Fibroblast of lung (primary cell): Measurements from ENCODE around the gene FGFR3. TPM values are rescaled to one million over a fixed set of nuclear protein-coding genes. Genes with fewer than 3 reads are reported as not detected.

Source experiments
- DNase-seq, 2 donors: peaks; one replicate each; pipeline versions ENCODE4 v3.0.0 to v3.0.0-alpha.2; 2010; ENCODE audit warnings: low read depth in 2 of 2
- H2AFZ ChIP-seq: 2 replicates; pipeline ENCODE4 v1.5.1; 2012; ENCODE audit warnings: low read length, control low read depth, inconsistent platforms
- H3K27ac ChIP-seq: 2 replicates; pipeline ENCODE4 v1.5.1; 2011; ENCODE audit warnings: low read length, control low read depth; ENCODE audit not compliant: insufficient read depth
- H3K27me3 ChIP-seq: 2 replicates; pipeline ENCODE4 v1.5.1; 2011; ENCODE audit warnings: mild to moderate bottlenecking, low read length; ENCODE audit not compliant: control insufficient read depth, insufficient read depth
- H3K36me3 ChIP-seq: 2 replicates; pipeline ENCODE4 v1.5.1; 2011; ENCODE audit warnings: low read length; ENCODE audit not compliant: control insufficient read depth, insufficient read depth
- H3K4me1 ChIP-seq: 2 replicates; pipeline ENCODE4 v1.5.1; 2011; ENCODE audit warnings: low read length; ENCODE audit not compliant: control insufficient read depth, insufficient read depth; ENCODE audit errors: extremely low read depth
- H3K4me2 ChIP-seq: 2 replicates; pipeline ENCODE4 v1.5.1; 2011; ENCODE audit warnings: low read length, control low read depth; ENCODE audit not compliant: insufficient read depth; ENCODE audit errors: extremely low read depth
- H3K4me3 ChIP-seq, 4 experiments: fragments of 200-600 bp in 1 of 4; sonication (generic) in 1 of 4; replicated peaks in 1 of 4; 2 replicates each; pipeline ENCODE4 v1.5.1; 2011 to 2016; ENCODE audit warnings: low read length in 4 of 4, low read depth in 3 of 4, mild to moderate bottlenecking in 3 of 4, control low read depth in 2 of 4, inconsistent platforms in 1 of 4, mixed read lengths in 1 of 4; ENCODE audit not compliant: insufficient read depth in 1 of 4; ENCODE audit errors: control extremely low read depth in 1 of 4
- H3K79me2 ChIP-seq: 2 replicates; pipeline ENCODE4 v1.5.1; 2012; ENCODE audit warnings: mild to moderate bottlenecking, low read length, inconsistent platforms; ENCODE audit not compliant: control insufficient read depth, insufficient read depth
- H3K9ac ChIP-seq: 2 replicates; pipeline ENCODE4 v1.5.1; 2011; ENCODE audit warnings: mild to moderate bottlenecking, low read length, control low read depth; ENCODE audit not compliant: insufficient read depth
- H3K9me3 ChIP-seq: 2 replicates; pipeline ENCODE4 v1.5.1; 2012; ENCODE audit warnings: low read depth, low read length; ENCODE audit not compliant: control insufficient read depth, insufficient read depth
- H4K20me1 ChIP-seq: 2 replicates; pipeline ENCODE4 v1.5.1; 2011; ENCODE audit warnings: low read length; ENCODE audit not compliant: control insufficient read depth, insufficient read depth; ENCODE audit errors: extremely low read depth
- CTCF ChIP-seq, 2 donors: IDR thresholded peaks in 1 of 2; conservative IDR thresholded peaks in 1 of 2; 1 replicate in 1 of 2; 2 replicates in 1 of 2; pipeline ENCODE4 v1.5.1; 2011 to 2012; ENCODE audit warnings: low read length in 2 of 2, control low read depth in 1 of 2, inconsistent platforms in 1 of 2, low read depth in 1 of 2, mild to moderate bottlenecking in 1 of 2
- EZH2 ChIP-seq: IDR thresholded peaks from 2 replicates; pipeline ENCODE4 v1.5.1; 2012; ENCODE audit warnings: low read length, control low read depth, mild to moderate bottlenecking; ENCODE audit errors: missing control alignments
- polyA plus RNA-seq, 2 donors: library from polyadenylated mRNA; depleted of rRNA in 1 of 2; stranded (reverse) in 1 of 2; unstranded in 1 of 2; fragments of >200 nt; gene quantifications; 2 replicates each; pipeline ENCODE4 v1.2.1, GENCODE V29; 2011 to 2012; ENCODE audit warnings: missing spikeins in 1 of 2
- total RNA-seq: library from RNA; depleted of rRNA; stranded (reverse); fragments of >200 nt; gene quantifications from 2 replicates; pipeline ENCODE4 v1.2.1, GENCODE V29; 2014

Gene FGFR3
- total and polyA plus RNA-seq, 2 donors (not counting 1 experiment from before 2014, with no cell fraction given): 0.11 to 0.33 TPM

GRCh38 chr4:1763550-1764080 is 29.5 kb upstream of the FGFR3 start:
- H3K4me3 ChIP-seq: peak overlapping the region in 1 of 4 experiments; percentile 27
- no peaks in the 10 kb centered on the region for H3K79me2 ChIP-seq
- no peaks in the 10 kb centered on the region for H4K20me1 ChIP-seq
- peak; percentile 42 to 51 for DNase-seq
- no peak overlapping the region for H3K9ac ChIP-seq
- no peak for TF ChIP-seq EZH2
- peak in 1 of 2 donors; percentile 20 for TF ChIP-seq CTCF (conservative IDR thresholded peaks at IDR 0.05 in 1 of 2, IDR thresholded peaks at IDR 0.05 in 1 of 2; ENCODE audit: low read depth in 1 of 2, low read length in 2 of 2)
- H3K9me3 ChIP-seq: no peaks in the 10 kb centered on the region
- peak overlapping the region; percentile 23 for H3K4me2 ChIP-seq
- no peaks in the 10 kb centered on the region for H3K36me3 ChIP-seq
- H3K4me1 ChIP-seq: no peaks in the 10 kb centered on the region
- H3K27me3 ChIP-seq: no peaks in the 10 kb centered on the region
- H3K27ac ChIP-seq: no peak overlapping the region
- H2AFZ ChIP-seq: no peak overlapping the region

- Histone ChIP-seq H3K79me2 (no peaks in the 10 kb centered on the region), H3K4me1 (no peaks in the 10 kb centered on the region), H3K9ac (no peak overlapping the region), H4K20me1 (no peaks in the 10 kb centered on the region), H3K9me3 (no peaks in the 10 kb centered on the region), H3K4me2 (no peak overlapping the region), H3K27me3 (no peaks in the 10 kb centered on the region), H3K36me3 (no peaks in the 10 kb centered on the region), H3K27ac (no peak overlapping the region), H2AFZ (no peak overlapping the region), H3K4me3 (no peak overlapping the region)
- no peak for TF ChIP-seq EZH2
- no peak for TF ChIP-seq CTCF (conservative IDR thresholded peaks at IDR 0.05 in 1 of 2, IDR thresholded peaks at IDR 0.05 in 1 of 2; ENCODE audit: low read depth in 1 of 2, low read length in 2 of 2)
- no peak for DNase-seq
Observed at GRCh38 chr4:1764670-1765069, 28.4 kb upstream of the FGFR3 start.

- Histone ChIP-seq H2AFZ (no peak overlapping the region), H3K27me3 (no peaks in the 10 kb centered on the region), H3K4me2 (no peak overlapping the region), H3K4me1 (no peaks in the 10 kb centered on the region), H3K27ac (no peak overlapping the region), H3K9ac (no peak overlapping the region), H3K4me3 (no peak overlapping the region), H3K9me3 (no peaks in the 10 kb centered on the region), H3K36me3 (no peaks in the 10 kb centered on the region), H3K79me2 (no peaks in the 10 kb centered on the region), H4K20me1 (no peaks in the 10 kb centered on the region)
- TF ChIP-seq CTCF (conservative IDR thresholded peaks at IDR 0.05 in 1 of 2, IDR thresholded peaks at IDR 0.05 in 1 of 2; ENCODE audit: low read depth in 1 of 2, low read length in 2 of 2) (no peak), EZH2 (no peak)
- DNase-seq: no peak
Observed at GRCh38 chr4:1765409-1766072, 27.6 kb upstream of the FGFR3 start.
